ENCODE measurements around the gene IL20. TPM values are rescaled to one million over a fixed set of nuclear protein-coding genes. Genes with fewer than 3 reads are reported as not detected.

The IL20 gene
- total RNA-seq, 1 experiment from 2014 or later = not detected

DNA sequence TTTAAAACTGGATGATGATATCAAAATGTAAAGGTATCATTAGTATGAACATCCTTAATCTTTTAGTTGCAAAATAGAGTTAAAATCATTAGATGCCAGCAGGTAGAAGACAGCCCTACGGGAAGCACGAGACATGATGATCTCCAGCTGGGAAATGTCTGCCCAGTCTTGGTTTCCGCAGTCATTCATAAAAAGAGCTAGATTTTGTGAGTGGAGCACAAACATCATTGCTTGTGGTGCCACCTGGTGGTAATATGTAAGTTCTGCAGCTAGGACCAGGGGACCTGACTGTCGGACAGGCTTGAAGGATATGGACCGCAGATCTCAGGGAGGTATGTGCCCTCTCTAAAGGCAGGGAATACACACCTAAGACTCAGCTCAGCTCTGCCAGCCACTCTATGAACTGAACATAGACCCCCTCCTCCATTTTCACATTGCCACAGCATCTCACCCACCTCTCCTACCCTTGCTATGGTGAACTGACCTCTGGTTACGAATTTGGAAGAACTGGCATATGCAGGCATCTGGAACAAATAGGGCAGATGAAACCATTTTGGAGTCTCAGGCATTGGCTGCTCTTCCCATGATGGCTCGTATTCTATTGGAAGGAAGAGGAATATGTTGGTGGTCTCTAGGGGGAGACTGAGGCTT, 47.1 kb downstream of the IL20 start:
- H3K9me3 ChIP-seq = no peaks in the 10 kb centered on the region
- H3K27me3 ChIP-seq (replicated peaks; ENCODE audit: control insufficient read depth, insufficient read depth, low read length) = peaks cover 2% of the 10 kb centered on the region; the same call in 1 of the 2 replicates
- no peak overlapping the region for H3K4me3 Mint-ChIP-seq (ENCODE audit: unreplicated experiment)
- H3K36me3 Mint-ChIP-seq (ENCODE audit: insufficient read depth, unreplicated experiment) = no peaks in the 10 kb centered on the region
- H3K4me1 ChIP-seq = 0 out of 2 replicates have a peak, but pooled peaks cover 3% of the 10 kb centered on the region
- intact Hi-C loops (cut with micrococcal nuclease; ENCODE audit: unreplicated experiment) = loop anchor here (1.0 to 5.0 kb wide), 7 partner anchors 45 to 281 kb away; partner anchors contain the start of gene IL20
- ChIA-PET CTCF (interaction anchor here (0.6 to 2.7 kb wide), 44 partner anchors 11 to 1317 kb away, joined by 3 to 68 read pairs (median 4); partner anchors contain the start of genes C1orf116, DYRK3 and IL24), POLR2A (no interaction called here)
- H3K9me3 Mint-ChIP-seq (ENCODE audit: unreplicated experiment) = no peaks in the 10 kb centered on the region
- peaks cover 12% of the 10 kb centered on the region for H3K4me1 Mint-ChIP-seq (ENCODE audit: low read depth, unreplicated experiment)
- H3K27ac Mint-ChIP-seq (ENCODE audit: unreplicated experiment) = no peak overlapping the region
- no TSS peak for BruUV-seq (replicated peaks)
- H3K36me3 ChIP-seq (ENCODE audit: control insufficient read depth, insufficient read depth, low read length) = no peaks in the 10 kb centered on the region
- H3K27me3 Mint-ChIP-seq (ENCODE audit: insufficient read depth, unreplicated experiment) = peaks cover 20% of the 10 kb centered on the region
- TF ChIP-seq, protein P1, sequence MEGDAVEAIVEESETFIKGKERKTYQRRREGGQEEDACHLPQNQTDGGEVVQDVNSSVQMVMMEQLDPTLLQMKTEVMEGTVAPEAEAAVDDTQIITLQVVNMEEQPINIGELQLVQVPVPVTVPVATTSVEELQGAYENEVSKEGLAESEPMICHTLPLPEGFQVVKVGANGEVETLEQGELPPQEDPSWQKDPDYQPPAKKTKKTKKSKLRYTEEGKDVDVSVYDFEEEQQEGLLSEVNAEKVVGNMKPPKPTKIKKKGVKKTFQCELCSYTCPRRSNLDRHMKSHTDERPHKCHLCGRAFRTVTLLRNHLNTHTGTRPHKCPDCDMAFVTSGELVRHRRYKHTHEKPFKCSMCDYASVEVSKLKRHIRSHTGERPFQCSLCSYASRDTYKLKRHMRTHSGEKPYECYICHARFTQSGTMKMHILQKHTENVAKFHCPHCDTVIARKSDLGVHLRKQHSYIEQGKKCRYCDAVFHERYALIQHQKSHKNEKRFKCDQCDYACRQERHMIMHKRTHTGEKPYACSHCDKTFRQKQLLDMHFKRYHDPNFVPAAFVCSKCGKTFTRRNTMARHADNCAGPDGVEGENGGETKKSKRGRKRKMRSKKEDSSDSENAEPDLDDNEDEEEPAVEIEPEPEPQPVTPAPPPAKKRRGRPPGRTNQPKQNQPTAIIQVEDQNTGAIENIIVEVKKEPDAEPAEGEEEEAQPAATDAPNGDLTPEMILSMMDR (IDR thresholded peaks at IDR 0.05; ENCODE audit: insufficient read depth in 1 of 2, low read depth in 1 of 2, low read length in 1 of 2, severe bottlenecking in 1 of 2, unreplicated experiment in 1 of 2) = peak; percentile 75 to 81
- no peak overlapping the region for H3K4me3 ChIP-seq (ENCODE audit: low read depth, low read length)
- peak; percentile 82 to 83 for DNase-seq

DNA sequence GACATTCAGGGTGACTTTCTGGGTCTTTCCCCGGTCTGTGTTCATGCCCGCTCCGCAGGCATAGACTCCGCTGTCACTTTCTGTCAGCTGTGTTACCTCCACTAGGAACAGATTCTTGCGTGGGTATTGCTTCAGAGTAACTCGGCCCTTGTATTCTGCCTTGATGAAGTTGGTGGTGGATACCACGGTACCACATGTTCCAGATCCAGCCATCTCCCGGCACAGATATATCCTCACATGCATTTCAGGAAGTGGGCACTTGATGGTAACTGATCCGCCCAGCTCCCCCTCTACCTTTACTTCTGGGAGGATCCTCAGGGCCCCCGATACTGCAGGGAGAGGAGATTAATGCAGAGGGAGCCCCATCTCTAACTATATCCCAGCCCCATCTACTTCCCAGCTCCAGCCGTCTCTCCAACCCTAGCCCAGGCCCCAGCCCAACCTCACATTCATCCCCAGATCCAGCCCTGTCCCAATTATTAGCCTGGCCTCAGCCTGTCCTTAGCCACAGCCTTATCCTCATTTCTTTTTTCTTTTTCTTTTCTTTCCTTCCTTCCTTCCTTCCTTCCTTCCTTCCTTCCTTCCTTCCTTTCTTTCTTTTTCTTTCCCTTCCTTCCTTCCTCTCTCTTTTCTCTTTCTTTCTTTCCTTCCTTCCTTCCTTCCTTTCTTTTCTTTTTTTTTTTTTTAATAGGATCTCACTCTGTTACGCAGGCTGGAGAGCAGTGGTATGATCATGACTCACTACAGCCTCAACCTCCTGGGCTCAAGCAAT, 48.5 kb downstream of the IL20 start:
- CTCF ChIA-PET = interaction anchor here (2.0 kb wide), 1 partner anchor 279 kb away, joined by 9 read pairs; the partner anchor contains the start of gene DYRK3
- Histone ChIP-seq H3K9me3 (no peaks in the 10 kb centered on the region), H3K36me3 (ENCODE audit: control insufficient read depth, insufficient read depth, low read length) (no peaks in the 10 kb centered on the region), H3K27me3 (replicated peaks; ENCODE audit: control insufficient read depth, insufficient read depth, low read length) (peaks cover 2% of the 10 kb centered on the region; the same call in 1 of the 2 replicates), H3K4me1 (0 out of 2 replicates have a peak, but pooled peaks cover 3% of the 10 kb centered on the region), H3K4me3 (ENCODE audit: low read depth, low read length) (no peak overlapping the region)
- TF ChIP-seq, protein P1 (IDR thresholded peaks at IDR 0.05; ENCODE audit: insufficient read depth in 1 of 2, low read depth in 1 of 2, low read length in 1 of 2, severe bottlenecking in 1 of 2, unreplicated experiment in 1 of 2) = no peak
- no peak overlapping the region for H3K27ac Mint-ChIP-seq (ENCODE audit: unreplicated experiment)
- no TSS peak for BruUV-seq (replicated peaks)
- intact Hi-C loops (cut with micrococcal nuclease; ENCODE audit: unreplicated experiment) = loop anchor here (5.0 kb wide), 2 partner anchors 47 to 62 kb away; partner anchors contain the start of gene IL20
- peaks cover 12% of the 10 kb centered on the region for H3K27me3 Mint-ChIP-seq (ENCODE audit: insufficient read depth, unreplicated experiment)
- H3K4me3 Mint-ChIP-seq (ENCODE audit: unreplicated experiment) = no peak overlapping the region
- H3K4me1 Mint-ChIP-seq (ENCODE audit: low read depth, unreplicated experiment) = peaks cover 2% of the 10 kb centered on the region
- POLR2A ChIA-PET = no interaction called here
- no peaks in the 10 kb centered on the region for H3K9me3 Mint-ChIP-seq (ENCODE audit: unreplicated experiment)
- no peak for DNase-seq
- no peaks in the 10 kb centered on the region for H3K36me3 Mint-ChIP-seq (ENCODE audit: insufficient read depth, unreplicated experiment)

DNA sequence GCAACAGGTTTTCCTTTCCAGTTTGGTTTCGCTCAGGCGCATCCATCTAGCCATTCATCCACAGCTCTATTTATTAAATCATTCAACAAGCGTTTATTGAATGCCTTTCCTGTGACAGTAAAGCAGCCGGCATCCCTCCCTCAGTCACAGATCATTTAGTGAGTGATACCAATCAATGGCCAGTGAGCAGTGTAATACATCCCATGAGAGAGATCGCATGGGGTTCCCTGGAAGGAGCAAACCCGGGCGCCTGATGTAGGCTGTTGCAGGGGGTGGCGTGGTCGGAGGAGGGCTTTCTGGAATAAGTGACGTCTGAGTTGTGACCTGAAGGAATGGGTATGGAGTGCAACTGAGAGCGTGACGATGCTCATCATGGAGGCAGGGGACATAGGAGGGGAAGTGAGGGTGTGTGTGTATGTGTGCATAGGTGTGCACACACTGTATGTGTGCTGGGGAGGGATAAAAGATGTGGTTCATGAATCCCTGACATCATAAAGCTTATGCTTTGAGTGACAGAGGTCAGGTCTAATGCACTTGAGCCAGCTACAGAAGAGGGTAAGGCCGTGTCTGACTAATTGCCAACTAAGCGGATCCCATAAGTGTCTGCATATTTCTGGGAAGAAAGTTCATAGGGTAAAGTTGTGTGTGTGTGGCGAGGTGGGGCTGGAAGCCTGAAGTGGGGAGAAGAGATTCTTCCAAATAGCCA, 49.8 kb downstream of the IL20 start:
- TF ChIP-seq, protein P1 (IDR thresholded peaks at IDR 0.05; ENCODE audit: insufficient read depth in 1 of 2, low read depth in 1 of 2, low read length in 1 of 2, severe bottlenecking in 1 of 2, unreplicated experiment in 1 of 2) = no peak
- Histone ChIP-seq H3K36me3 (ENCODE audit: control insufficient read depth, insufficient read depth, low read length) (no peaks in the 10 kb centered on the region), H3K9me3 (no peaks in the 10 kb centered on the region), H3K4me3 (ENCODE audit: low read depth, low read length) (no peak overlapping the region), H3K27me3 (replicated peaks; ENCODE audit: control insufficient read depth, insufficient read depth, low read length) (no peaks in the 10 kb centered on the region), H3K4me1 (no peaks in the 10 kb centered on the region)
- BruUV-seq (replicated peaks) = no TSS peak
- CTCF ChIA-PET = no interaction called here
- Mint-ChIP-seq H3K9me3 (ENCODE audit: unreplicated experiment) (no peaks in the 10 kb centered on the region), H3K27me3 (ENCODE audit: insufficient read depth, unreplicated experiment) (peaks cover 11% of the 10 kb centered on the region), H3K36me3 (ENCODE audit: insufficient read depth, unreplicated experiment) (no peaks in the 10 kb centered on the region), H3K4me3 (ENCODE audit: unreplicated experiment) (no peak overlapping the region), H3K27ac (ENCODE audit: unreplicated experiment) (no peak overlapping the region), H3K4me1 (ENCODE audit: low read depth, unreplicated experiment) (no peaks in the 10 kb centered on the region)
- DNase-seq = no peak
- POLR2A ChIA-PET = no interaction called here
- intact Hi-C loops (cut with micrococcal nuclease; ENCODE audit: unreplicated experiment) = no loop called here

Data from Caco-2 (cell line).